MM.1S (cell line): ENCODE measurements around the gene CALU.

ENCODE experiments used
- CTCF ChIP-seq: fragments of 300-600 bp; sonication (generic); IDR thresholded peaks from 2 replicates; pipeline ENCODE4 v1.5.1; 2016; ENCODE audit warnings: antibody characterized with exemption, low read length, mixed read lengths
- EZH2 ChIP-seq: fragments of 300-600 bp; sonication (generic); optimal IDR thresholded peaks from 2 replicates; pipeline ENCODE3; 2017; ENCODE audit warnings: low read depth, mild to moderate bottlenecking, antibody characterized with exemption, low read length, mixed read lengths

DNA sequence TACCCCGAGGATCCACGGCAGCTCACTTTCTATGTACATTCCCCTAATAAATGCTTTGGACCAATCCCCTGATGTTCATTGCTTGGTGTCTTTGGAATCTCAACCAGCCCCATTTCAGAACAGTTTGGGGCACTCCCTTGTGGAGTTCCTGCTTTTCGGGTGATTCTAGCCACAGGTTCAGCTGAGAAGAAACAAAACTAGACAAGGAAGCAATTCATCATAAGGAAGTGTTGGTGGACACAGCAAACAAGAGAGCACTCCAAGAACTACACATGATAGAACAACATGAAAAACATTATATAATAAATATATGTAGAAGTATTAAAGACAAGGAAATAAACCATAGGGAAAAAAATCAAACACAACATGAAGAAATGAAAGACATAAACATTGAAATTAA, 46.6 kb downstream of the CALU start:
- TF ChIP-seq CTCF = no peak
- TF ChIP-seq EZH2 = no peak
